ENCODE data around the gene SUMO1. TPM values are rescaled to one million over a fixed set of nuclear protein-coding genes. Genes with fewer than 3 reads are reported as not detected.

SUMO1 gene
- 135 to 179 TPM (median 140 TPM) in 5 replicates for total RNA-seq (2022; extraction: Qiagen RNA extraction)

GRCh38 chr2:202238234-202239197 is at the start of gene SUMO1:
Gene SUMO1, minus strand, starts transcription at chr2:202238597. Its CDS starts 146 bp downstream, at chr2:202238451.

GRCh38 chr2:202265467-202266277 is 27.3 kb upstream of the SUMO1 start, which contains the start of gene NOP58:
Gene NOP58, plus strand, starts transcription at chr2:202265763. Its CDS starts 179 bp downstream, at chr2:202265942.

Other genes with a start within 250 kb of the SUMO1 start
- gene FZD7, start 204.7 kb downstream of the SUMO1 start, total RNA-seq (2022; extraction: Qiagen RNA extraction): 5.2 to 7.3 TPM (median 6.4 TPM) in 5 replicates
- not detected in 5 replicates for gene KIAA2012, start 165.3 kb downstream of the SUMO1 start, total RNA-seq (2022; extraction: Qiagen RNA extraction)
- gene NOP58, start 27.2 kb upstream of the SUMO1 start, total RNA-seq (2022; extraction: Qiagen RNA extraction): 109 to 147 TPM (median 119 TPM) in 5 replicates
- gene BMPR2, start 137.7 kb upstream of the SUMO1 start, total RNA-seq (2022; extraction: Qiagen RNA extraction): 10.6 to 15.6 TPM (median 13.0 TPM) in 5 replicates

Data from A549 treated with Mapracorat at 1 μM for 4 hours (cell line).